Dermis blood vessel endothelial cell (primary cell): ENCODE measurements around the gene HMGN1. TPM values are rescaled to one million over a fixed set of nuclear protein-coding genes. Genes with fewer than 3 reads are reported as not detected.
A peak's percentile ranks its signal among the peaks of the same experiment; 100 is the strongest.
"Not testable (repeated sequence)": the region's sequence is repeated elsewhere in the genome, so short reads cannot be mapped to it uniquely, and the experiment has no call there.

ENCODE experiments used
- DNase-seq: peaks from one replicate; pipeline ENCODE4 v3.0.0; 2010
- total RNA-seq: library from RNA; depleted of rRNA; stranded (reverse); fragments of >200 nt; gene quantifications from 2 replicates; pipeline ENCODE4 v1.2.3, GENCODE V29; 2014

Gene HMGN1, protein sequence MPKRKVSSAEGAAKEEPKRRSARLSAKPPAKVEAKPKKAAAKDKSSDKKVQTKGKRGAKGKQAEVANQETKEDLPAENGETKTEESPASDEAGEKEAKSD
- 223 and 284 TPM in 2 replicates for total RNA-seq

DNA sequence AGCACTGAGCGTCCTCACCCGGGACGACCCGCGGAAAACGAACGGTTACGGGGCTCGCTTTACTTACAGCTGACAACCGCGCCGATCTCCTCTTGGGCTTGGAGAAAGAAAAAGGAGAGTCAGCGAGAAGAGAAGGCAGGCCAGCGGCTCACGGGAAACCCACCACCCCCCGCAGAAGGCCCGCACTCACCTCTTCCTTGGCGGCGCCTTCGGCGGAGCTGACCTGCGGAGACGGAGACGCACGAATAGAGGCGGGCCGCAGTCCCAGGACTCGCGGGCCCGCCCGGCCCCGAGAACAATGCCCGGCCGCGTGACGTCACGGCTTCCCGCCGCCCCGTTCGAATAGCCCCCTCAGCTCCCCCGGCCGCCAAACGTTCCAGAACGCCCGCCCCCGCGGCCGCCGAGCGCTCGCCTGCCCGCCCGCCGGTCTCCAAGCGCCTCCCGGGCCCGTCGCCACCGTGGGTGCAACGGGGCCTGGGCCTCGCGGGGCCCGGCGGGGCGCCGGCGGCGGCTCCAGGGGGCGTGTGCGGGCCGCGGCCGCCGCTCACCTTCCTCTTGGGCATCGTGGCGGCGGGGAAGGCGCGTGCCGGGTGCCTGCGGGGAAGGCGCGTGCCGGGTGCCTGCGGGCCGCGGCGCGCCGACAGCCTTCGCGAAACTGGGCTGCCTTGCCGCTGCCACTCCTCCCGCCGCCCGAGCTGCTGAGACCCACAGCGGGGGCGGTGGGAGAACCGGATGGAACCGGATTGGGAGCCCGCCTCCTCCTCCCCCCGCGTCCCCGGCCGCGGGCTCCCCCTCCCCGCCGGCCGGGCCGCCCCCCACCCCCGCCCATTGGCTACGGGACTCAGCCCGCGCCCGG, at the start of gene HMGN1:
Gene HMGN1, minus strand, starts transcription at position 734 of the 856 bp plus-strand sequence. Its CDS starts 171 bp downstream, at position 563.
- DNase-seq: peak; percentile 90

DNA sequence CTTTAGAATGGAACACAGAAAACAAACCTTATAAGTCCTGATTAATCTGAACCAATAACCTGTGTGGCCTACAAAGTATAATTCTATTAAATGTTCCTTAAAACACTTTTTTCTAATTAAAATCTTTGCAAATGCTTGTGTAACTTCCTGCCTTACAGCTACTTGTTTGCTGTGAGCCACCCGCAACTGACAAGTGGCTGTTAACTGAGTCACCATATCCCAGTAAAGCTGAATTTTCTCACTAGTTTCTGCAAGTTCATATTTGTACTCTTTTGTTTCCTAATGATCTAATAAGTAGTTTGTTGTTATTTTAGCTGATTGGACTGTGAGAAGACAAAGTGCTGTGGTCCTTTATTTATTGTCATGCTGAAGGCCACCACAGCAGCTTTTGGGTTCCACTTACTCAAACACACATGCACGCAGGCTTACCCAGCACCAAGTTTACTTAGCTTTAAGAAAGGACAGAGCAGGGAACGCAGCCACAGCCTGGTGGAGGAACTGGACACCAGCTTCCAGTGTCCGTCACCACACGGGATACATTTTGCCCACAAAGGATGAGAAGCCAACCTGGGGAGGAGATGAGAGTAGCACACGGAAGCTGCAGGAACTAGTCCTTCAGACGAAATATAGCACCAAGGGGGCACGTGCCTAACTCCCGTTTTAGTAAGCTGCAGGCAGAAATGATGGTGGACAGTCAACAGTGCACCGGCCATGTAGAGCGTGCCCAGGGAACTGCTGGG, 48.9 kb upstream of the HMGN1 start:
- no peak for DNase-seq

DNA sequence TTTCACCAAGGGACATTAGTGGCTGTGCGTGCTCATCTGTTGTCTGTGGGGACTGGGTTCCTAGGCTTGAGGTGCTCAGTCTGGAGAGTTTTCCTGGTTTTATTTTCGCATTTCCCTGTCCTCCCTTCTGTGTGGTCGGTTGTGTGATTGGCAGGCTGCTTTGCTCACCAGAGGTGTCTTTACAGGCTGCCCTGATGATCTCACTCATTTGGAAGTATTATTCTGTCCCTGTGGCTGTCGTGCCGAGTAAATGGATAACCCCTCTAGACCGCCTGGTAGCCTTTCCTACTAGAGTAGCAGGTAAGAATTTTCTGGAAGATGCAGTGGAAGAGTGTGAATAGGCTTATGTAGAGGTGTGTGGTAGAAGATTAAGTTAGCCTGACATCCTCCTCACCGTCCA, 44.1 kb upstream of the HMGN1 start:
- no peak for DNase-seq

DNA sequence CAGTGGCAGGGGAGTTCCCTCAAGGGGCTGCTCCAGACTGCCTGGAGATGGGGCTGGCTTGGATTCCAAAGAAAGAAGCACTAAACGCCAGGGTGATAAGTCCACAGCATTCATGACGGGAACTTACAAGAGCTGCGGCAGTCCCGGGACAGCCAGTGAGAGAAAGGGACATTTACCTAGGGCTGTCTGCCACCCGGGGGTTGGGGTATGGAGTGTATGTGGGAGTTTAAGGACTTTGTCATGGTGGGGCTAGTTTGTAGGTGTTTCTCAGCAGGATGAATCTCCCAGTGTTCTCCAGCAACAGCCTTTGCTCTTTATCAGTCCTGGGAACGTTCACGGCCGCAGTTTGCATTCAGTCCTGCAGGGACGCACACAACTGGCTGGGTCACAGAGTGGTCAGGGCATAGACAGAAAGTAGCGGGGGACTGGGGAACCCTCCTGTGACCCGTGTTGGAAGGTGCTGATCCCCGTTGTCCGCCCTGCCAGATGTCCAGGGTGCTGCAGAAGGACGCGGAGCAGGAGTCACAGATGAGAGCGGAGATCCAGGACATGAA, 41.4 kb upstream of the HMGN1 start:
- DNase-seq: no peak

DNA sequence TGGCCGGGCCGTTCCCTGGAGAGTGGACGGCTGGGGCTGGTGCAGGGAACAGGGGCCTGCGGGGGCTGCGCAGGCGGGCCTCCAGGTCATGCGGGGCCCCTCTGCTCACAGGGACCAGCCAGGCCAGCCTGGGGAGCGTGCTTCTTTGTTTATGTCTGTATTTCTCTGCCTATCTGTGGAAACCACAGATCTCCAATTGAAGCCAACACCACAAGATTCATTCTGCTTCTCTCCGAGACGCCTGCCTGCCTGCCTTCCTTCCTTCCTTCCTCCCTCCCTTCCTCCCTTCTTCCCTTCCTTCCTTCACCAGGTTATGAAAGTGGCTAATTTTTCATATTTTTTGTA, 39.9 kb upstream of the HMGN1 start:
- DNase-seq: no peak

DNA sequence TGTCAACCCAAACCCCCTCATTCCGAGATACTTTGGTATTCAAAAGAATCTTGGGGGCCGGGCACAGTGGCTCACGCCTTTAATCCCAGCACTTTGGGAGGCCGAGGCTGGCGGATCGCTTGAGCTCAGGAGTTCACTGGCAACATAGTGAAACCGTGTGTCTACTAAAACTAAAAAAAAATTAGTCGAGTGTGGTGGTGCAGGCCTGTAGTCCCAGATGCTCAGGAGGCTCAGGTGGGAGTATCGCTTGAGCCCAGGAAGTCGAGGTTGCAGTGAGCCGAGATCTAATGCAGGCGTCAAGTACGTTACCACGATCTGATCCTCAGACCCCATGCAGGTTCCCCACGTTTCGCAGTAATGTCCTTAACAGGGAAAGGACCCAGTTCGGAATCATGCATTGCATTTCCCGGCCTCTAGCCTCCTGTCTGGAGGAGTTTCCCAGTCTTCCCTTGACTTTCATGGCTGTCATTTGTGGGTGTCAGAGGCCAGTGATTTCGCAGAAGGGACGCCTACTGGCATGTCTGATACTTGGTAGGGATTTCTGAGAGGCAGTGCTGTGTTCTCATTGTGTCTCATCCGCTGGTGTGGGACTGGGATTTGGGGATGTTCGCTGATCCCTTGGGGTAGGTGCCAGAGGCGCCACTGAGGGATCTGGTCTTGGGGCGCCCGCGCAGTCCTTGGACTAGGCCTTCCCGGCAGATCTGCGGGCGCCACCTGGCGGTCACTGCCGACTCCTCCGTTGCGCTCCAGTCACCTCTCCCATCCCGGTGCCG, 39.3 kb upstream of the HMGN1 start:
- DNase-seq: peak; percentile 91

DNA sequence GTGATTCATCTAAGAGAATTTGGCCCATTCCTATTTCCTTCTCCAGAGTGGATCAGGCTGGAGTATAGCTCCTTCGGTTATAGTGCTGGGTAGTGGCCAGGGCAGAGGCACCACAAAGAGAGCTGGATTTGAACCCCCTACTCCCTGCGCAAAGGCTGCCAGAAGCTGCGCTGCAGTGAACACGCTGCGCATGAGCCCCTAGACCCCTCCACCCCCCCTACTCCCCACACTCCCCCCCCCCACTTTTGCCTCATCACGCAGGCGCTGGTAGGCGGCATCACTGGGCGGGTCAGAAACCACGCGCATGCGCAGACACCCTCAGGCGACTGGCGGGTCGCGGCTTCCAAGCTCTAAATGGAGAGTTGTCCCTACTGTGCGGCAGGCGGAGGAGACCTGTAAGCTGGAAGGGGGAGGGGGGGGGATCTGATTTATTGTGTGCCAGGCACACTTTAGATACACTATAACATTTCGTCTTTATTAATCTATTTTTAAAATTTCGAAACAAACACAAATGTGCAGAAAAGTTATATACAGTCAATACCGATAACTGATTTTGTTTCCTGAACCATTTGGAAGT, 38.7 kb upstream of the HMGN1 start:
- peak; percentile 92 for DNase-seq

DNA sequence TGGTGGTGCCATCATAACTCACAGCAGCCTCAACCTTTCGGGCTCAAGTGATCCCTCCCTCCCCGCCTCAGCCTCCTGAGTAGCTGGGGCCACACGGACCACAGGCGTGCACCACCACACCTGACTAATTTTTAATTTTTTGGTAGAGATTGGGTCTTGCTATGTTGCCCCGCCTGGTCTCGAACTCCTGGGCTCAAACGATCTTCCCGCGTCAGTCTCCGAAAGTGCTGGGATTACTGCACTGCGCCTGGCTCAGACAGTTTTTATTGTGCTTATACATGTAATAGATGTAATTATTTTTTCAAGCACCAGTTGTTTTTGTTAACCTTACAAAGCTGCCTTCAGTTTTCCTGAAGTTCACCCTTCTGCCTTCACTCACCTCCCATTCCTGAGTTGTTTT, 38.0 kb upstream of the HMGN1 start:
- no peak for DNase-seq

DNA sequence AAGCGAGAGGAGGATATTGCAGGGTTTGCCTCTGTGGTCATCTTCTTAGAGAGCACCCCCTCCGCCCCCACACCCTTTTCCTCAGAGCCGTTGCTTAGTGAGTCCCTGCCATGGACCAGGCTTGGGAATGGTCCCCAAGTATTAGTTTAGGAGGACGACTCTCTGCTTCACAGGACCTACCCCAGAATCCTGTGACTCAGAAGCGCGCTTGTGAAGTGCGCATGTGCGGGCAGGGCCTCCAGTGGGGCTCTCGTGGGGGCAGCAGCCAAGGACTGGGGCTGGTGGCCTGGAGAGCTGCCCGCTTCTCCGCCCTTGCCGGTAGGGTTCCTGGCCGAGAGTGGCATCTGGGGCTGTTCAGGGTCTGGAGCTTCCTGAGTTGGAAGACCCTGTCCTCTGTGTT, 37.3 kb upstream of the HMGN1 start:
- no peak for DNase-seq

DNA sequence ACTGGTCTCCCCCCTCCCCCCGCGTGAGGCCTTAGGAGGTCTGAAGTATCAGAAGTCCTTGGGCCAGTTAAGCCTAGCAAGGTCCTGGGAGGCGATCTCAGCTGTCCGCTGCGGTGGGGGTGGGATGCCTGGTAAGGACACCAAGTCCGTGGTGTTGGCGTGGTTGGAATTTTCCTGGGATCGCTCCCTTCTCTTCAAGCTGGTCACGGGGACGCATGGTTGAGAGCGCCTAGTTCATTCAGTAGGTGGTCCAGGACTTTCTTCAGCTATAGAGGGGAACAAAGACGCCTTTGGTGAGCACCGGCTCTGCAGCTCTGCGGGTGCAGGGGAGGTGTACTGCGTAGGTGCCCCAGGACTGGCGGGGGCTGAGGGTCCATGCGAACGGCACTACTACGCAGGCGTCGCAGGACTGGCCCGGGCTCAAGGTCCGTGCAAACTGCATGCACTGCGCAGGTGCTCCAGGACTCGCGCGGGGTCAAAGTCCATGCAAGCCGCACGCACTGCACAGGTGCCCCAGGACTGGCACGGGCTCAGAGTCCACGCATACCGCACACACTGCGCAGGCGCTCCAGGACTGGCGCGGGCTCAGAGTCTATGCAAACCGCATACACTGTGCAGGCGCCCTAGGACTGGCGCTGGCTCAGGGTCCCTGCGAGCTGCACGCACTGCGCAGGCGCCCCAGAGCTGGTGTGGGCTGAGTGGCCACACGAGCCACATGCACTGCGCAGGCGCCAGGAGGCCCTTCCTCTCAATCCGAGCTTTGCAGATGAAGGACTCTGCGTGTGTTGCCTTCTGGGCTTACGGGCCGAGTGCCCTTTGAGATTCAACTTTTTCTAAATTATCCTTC, 36.6 kb upstream of the HMGN1 start:
- DNase-seq: peak; percentile 83

DNA sequence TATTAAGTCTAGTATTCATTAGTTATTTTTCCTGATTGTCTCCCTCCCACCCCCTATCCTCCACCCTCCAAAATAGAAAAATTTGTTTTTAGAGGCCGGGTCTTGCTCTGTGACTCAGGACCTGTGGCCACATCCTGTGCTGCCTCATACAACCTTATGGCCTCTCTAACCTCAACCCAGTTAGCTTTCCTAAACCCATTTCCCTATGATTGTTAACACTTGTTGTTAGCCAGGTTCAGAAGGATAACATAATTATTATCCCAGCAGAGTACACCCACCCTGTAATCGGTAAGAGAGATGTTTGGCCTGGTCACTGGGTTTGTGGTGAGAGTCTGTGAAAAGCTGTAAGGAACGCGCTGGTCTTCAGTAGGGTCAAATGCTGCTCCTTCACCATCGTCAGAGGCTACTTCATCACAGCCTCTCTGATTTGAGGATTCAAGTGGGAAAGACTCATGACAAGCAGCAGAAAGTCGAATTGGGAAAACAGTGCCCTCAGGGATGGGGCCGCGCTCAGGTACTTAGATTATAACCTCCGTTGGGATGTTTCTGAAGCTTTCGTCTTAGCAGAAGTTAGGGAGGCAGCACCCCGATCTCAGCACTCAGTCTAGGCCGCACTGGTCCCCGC, 35.9 kb upstream of the HMGN1 start:
- peak; percentile 37 for DNase-seq

DNA sequence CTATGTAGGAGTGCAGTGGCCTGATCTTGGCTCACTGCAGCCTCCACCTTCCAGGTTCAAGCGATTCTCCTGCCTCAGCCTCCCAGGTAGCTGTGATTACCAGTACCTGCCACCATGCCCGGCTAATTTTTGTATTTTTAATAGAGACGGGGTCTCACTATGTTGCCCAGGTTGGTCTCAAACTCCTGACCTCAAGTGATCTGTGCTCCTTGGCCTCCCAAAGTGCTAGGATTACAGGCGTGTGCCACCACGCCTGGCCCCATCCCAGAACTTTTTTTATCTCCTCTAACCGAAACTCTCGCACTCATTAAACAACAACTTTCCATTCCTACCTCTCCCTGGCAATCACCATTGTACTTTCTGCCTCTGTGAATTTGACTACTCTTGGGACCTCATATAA, 33.2 kb upstream of the HMGN1 start:
- DNase-seq: not testable (repeated sequence)

DNA sequence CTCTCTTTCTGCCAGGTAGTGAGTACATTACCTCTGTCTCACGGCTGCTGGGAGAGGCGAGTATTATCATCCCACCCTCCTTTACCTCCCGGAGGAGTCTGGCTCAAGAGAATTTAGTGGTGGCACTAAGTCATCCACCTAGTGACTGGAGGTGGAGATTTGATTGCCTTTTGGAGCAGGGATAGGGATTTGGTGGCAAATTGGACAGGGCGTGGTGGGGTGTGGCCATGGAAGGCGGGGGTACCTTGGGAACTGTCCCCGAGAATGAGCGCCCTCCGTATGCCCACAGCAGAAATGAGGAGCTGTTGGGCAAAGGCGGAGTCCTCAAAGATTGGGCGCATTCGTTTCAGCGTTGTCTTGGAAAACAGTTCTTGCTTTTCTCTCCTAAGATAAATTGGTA, 32.1 kb upstream of the HMGN1 start:
- DNase-seq: no peak

DNA sequence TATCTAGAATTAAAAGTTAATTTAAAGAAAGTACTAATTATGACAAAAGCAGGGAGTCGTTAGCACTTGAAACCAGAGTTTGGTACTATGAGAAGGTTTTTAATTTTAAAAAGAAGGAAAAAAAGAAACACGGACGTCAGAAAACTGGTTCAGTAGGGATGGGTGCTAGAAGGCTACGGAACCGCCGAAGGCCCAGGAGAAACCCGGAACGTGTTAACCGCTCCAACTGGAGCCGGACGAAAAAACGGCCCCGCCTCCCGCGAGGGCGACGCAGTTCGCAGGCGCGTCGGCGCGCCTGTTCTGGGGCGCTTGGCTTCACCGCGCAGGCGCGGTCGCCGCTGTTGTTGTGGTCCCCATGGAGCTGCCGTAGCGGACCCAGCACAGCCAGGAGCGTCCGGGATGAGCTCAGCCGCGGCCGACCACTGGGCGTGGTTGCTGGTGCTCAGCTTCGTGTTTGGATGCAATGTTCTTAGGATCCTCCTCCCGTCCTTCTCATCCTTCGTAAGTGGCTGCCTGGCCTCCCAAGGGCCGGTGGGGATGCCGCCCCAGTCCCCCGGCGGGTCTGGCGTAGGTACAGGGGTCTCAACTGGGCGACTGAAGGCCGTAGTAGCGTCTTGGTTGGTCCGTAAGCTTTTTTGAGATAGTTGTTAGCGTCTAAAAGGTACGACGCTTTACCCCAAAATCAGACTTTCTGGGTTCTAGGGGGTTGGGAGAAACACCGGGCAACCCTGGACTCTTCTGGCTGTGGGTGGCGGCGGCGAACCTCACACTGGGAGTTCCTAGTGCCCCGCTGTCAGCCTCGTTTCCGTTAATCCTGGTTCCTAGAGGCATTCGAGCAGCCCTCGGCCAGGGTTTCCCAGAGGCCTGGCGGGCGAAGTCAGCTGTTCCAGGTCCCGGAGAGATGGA, 31.4 kb upstream of the HMGN1 start:
- peak; percentile 96 for DNase-seq

DNA sequence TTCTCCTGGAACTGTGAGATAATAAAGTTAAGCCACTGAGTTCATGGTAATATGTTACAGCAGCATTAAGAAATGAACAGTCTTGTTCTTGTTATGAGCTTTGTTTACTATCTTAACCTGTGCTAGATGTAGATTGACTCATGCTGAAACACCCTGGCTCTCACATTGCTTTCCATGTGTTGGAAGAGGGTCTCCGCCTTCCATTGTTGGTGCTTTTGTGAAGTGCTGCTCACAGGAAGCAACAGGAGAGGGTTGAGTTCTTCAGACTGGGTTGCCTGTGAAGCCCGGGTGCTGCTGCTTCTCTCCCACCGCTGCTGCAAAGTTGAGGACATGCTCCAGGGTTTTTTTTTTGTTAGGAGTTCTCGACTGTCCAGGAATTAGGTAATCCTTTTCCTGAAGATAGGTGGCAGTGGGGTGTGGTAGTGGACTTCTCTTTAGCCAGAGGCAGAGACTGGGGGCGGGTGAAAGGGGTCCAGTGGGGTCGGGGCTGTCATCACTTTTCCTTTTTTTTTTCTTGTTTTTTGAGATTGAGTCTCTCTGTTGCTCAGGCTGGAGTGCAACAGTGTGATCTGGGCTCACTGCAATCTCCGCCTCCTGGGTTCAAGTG, 28.7 kb upstream of the HMGN1 start:
- DNase-seq: peak; percentile 78

DNA sequence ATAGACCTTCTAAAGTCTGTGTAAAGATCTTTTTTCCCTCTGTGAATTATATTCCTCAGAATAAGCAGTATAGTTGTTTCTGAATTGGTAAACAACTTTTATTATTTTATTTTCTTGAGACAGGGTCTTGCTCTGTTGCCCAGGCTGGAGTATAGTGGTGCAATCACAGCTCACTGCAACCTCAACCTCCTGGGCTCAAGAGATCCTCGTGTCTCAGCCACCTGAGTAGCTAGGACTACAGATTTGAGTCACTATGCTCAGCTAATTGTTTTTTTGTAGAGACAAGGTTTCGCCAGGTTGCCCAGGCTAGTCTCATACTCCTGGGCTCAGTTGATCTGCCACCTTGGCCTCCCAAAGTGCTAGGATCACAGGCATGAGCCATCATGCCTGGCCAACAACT, 26.6 kb upstream of the HMGN1 start:
- DNase-seq: no peak

DNA sequence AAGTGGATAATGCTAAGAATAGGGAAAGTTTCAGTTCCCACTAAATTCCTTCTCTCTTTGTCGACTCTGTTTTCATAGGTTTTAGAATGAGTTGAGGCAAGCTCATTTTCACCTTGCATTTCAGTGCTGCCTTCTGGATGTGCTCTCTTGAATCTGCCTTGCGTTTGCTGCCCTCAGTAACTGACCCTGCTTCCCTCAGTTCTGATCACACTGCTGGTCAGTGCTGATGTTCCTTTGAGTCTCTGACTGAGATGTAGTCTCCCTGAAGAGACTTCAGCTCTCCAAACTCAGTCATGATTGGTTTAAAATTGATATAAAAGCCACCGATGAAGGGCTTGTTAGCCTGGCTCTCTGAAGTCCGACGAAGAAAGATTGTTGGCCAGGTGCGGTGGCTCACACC, 25.2 kb upstream of the HMGN1 start:
- DNase-seq: no peak

DNA sequence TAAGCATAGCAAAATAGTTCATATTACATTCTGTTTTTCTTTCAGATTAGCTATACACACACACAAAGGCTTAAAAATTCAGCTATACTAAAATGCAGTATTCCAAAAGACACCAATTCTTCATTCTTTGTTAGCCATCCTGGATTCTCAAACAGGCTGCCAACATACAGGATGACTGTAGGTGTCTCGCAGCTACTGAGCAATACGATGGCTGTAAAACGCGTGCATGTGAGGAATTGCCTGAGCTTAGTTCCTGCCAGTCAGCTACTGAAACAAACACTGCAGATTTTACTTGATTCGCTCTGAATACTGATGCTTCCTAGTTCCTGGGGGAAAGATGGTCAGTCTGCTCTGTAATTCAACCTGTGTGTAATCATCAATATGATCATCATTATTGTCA, 24.7 kb upstream of the HMGN1 start:
- DNase-seq: peak; percentile 68

DNA sequence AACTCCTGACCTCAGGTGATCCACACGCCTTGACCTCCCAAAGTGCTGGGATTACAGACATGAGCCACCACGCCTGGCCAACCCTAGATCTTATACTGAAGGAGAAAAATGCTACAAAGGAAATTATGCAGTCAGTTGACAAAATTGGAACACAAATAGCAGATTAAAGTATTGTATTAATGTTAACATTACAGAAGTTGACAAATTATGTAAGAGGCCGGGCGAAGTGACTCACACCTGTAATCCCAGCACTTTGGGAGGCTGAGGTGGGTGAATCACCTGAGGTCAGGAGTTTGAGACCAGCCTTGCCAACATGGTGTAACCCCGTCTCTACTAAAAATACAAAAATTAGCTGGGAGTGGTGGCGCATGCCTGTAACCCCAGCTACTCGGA, 21.0 kb upstream of the HMGN1 start:
- not testable (repeated sequence) for DNase-seq
